ENCODE measurements around the gene PAPPA2.

GRCh38 chr1:176773038-176773437, 310.1 kb downstream of the PAPPA2 start:
- TF ChIP-seq CTCF (IDR thresholded peaks at IDR 0.05; ENCODE audit: low read depth, low read length) (no peak), EZH2phosphoT487 (IDR thresholded peaks at IDR 0.05; ENCODE audit: low read depth) (no peak)

Measured in OCI-LY3 (cell line).